OCI-LY3 (cell line): ENCODE data around the gene QSOX2.

Experiments used
- CTCF ChIP-seq: fragments of 200-600, 300-600 bp; sonication (generic); IDR thresholded peaks from 2 replicates; pipeline ENCODE4 v1.5.1; 2014; ENCODE audit warnings: antibody characterized with exemption, low read length, low read depth
- EZH2phosphoT487 ChIP-seq: fragments of 200-600 bp; shearing (Covaris generic); IDR thresholded peaks from 2 replicates; pipeline ENCODE4 v1.6.1; 2018; ENCODE audit warnings: antibody characterized with exemption, mixed run types, low read depth

DNA sequence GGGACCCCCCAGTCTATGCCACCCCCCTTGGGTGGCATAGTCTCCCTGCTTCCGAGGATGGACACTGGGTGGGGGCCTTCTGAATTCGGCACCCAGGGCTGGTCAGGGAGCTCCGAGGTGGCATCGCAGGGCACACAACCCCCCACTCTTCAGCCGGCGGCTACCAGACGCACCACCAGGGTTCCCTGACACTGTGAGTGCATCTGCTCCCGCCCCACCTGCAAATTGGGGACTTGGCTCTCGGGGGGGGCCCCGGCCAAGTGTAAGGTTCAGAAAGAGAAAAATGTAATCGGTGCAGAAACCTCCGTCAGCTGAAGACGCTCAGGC, 12.7 kb upstream of the QSOX2 start:
- TF ChIP-seq CTCF (no peak), EZH2phosphoT487 (no peak)
